Measurements from ENCODE around the gene KCNMA1. TPM values are rescaled to one million over a fixed set of nuclear protein-coding genes. Genes with fewer than 3 reads are reported as not detected.

The KCNMA1 gene
- total RNA-seq, 4 donors from 2014 or later, result 10.1 to 32.6 (median 20.1) TPM

DNA sequence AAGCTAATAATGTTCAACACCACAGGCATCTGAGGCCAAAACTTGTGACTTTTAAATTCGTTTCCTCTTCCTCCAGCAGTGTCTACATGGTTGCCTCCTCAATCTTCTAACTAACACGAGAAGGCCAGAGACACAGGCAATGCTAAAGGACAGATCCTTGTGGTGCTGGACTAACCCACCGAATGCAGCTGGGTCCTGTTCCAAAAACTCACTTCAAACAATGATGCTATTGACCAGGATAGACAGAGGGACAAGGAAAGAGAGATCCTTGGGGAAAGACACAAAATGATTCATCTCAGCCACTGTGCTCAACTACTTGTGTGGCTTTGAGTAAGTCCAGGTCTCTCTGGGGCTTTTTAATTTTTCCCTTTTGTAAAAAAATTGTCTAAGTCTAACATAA is 107.6 kb downstream of the KCNMA1 start:
- DNase-seq (ENCODE audit: low spot score) (no peak), ATAC-seq (ENCODE audit: low FRiP score) (no peak)
- TF ChIP-seq, protein P1, sequence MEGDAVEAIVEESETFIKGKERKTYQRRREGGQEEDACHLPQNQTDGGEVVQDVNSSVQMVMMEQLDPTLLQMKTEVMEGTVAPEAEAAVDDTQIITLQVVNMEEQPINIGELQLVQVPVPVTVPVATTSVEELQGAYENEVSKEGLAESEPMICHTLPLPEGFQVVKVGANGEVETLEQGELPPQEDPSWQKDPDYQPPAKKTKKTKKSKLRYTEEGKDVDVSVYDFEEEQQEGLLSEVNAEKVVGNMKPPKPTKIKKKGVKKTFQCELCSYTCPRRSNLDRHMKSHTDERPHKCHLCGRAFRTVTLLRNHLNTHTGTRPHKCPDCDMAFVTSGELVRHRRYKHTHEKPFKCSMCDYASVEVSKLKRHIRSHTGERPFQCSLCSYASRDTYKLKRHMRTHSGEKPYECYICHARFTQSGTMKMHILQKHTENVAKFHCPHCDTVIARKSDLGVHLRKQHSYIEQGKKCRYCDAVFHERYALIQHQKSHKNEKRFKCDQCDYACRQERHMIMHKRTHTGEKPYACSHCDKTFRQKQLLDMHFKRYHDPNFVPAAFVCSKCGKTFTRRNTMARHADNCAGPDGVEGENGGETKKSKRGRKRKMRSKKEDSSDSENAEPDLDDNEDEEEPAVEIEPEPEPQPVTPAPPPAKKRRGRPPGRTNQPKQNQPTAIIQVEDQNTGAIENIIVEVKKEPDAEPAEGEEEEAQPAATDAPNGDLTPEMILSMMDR (IDR thresholded peaks at IDR 0.05), result no peak

DNA sequence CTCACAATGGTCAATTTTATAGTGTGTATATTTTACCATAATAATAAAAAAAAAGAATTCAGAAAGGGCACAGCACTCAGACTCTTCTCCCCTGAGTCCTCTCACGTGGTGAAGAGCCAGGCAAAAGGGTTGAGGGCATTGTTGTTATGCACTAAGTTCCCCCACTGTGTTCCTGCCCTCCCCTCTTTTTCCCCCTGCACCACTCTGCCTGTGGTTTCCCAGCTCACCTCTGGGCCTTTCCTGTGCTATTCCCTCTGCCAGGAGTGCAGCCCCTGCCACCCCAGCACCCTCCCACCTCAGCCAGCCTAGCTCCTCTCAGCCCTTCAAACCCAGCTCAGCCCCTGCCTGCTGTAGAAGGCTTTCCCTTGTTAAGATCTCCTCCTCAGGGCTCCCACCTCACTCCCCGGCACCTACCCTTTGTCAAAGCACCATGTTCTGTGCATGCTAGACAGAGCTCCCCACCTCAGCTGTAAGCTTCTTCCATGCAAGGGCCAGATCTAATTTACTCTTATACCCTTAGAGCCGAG is 108.5 kb downstream of the KCNMA1 start:
- TF ChIP-seq, protein P1 (IDR thresholded peaks at IDR 0.05), result no peak
- DNase-seq (ENCODE audit: low spot score) (no peak), ATAC-seq (ENCODE audit: low FRiP score) (no peak)

DNA sequence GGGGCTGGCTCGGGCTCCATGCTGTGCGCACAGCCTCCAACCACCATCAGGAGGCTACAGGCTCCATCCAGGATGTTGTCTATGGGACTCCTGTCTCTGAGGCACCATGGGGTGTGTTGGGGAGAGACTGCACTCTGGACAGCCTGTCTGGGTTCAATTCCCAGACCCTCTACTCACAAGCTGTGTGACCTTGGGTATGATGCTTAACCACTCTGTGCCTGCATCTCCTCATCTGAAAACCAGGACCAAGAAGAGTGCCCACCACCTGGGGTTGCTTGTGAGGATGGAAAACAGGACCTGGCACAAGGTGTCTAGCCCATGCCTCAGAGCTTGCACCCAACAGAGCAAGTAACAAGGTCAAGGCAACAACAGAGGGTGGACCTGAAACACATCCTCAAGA is 109.8 kb downstream of the KCNMA1 start:
- no peak for DNase-seq (ENCODE audit: low spot score)
- TF ChIP-seq, protein P1 (IDR thresholded peaks at IDR 0.05), result no peak
- no peak for ATAC-seq (ENCODE audit: low FRiP score)

DNA sequence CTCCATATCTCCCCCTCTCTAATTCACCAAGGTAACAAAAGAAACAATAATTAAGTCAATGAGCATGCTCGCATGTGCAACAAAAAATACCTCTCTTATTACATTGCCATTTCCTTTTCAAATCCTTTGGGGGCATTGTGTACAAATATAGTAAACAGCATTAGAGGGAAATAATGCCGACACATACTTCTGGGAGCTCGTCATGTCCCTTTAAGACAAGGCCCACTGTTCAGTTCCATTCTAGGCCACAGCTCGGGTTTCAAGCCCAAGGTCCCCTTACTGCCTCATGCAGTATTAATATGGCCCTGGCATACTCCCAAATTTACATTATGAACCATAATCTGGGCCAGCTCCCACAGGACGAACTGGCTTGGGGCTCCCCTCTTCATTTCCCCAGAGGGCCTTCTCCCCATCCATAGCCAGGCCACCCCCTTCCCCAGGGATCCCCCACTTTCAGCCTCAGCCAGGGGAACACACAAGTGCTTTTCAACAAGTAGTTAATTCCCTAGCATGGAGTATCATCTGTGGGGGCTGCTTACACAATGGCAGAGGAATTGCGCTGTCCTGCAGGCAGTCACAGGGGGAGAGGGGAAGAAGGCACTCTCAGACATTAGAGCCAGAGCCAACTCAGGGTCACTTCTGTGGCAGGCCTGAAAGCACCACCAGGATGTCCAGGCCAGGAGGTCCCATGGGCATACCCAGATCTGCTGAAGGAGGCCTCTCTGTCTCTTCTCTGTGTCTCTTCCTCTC is 110.6 kb downstream of the KCNMA1 start:
- TF ChIP-seq, protein P1 (IDR thresholded peaks at IDR 0.05), result no peak
- DNase-seq (ENCODE audit: low spot score), result no peak
- ATAC-seq (ENCODE audit: low FRiP score), result no peak

DNA sequence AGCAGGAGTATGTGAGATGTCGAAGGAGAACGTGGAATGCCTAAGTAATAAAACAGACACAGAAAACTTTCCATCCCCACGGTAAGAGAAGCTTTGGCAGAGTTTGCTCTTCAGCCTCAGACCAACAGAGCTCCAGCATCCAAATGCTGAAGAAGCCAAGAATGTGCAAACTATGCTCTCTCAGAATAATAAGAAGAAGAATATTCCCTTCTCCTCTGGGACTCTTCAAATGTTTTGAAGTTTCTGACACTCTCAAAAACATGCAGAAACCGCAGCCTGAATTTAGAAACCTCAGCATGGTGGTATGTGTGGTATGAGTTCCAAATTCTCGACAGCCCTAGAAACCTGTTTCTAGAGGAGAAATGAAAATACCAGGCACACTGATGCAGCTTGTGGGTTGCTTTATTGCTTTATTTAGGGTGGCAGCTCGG is 113.3 kb downstream of the KCNMA1 start:
- no peak for DNase-seq (ENCODE audit: low spot score)
- TF ChIP-seq, protein P1 (IDR thresholded peaks at IDR 0.05), result no peak
- peak; percentile 33 for ATAC-seq (ENCODE audit: low FRiP score)

DNA sequence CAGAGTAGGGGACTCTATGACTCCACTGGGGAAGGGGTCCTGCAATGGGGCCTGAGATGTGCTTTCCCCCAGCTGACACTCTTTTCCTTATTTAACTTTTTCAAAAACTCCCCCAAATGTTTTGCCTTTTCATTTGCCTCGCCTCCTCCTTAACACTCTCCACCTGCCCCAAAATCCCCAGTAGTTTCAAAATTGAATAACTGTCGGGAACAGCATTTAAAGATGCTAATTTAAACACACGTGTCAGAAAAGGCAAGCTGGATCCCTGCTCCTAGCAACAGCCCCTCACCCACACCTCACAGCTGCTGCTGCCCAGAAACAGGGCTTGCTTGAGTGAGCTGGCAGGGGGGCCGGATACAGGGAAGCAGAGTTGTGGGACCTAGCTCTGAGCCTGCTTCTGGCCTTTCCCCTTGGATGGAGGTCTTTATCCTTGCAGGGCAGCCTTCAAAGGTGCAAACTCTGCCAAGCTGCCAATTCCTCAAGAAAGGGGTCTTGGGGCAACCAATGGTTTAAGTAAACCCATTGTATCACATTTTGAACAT is 115.3 kb downstream of the KCNMA1 start:
- TF ChIP-seq, protein P1 (IDR thresholded peaks at IDR 0.05), result no peak
- no peak for DNase-seq (ENCODE audit: low spot score)
- no peak for ATAC-seq (ENCODE audit: low FRiP score)

DNA sequence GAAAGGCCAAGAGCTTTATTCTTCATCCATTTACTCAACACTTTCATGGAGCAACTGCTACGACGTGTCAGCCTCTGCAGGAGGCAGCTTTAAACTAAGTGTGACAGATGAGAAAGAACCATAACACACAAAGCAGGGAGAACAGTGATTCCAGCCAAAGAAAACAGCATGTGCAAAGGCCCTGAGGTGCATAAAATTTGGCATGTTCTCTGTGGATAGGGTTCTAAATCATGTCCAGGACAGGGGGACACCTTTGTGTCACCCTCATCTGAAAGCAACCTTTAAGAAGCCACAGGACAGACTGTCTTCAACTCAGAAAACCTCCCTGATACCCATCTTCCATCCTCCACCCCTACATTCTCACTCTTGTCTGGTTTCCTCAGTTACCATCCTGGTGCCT is 116.6 kb downstream of the KCNMA1 start:
- ATAC-seq (ENCODE audit: low FRiP score) (no peak), DNase-seq (ENCODE audit: low spot score) (no peak)
- TF ChIP-seq, protein P1 (IDR thresholded peaks at IDR 0.05), result no peak
